ENCODE data around the gene IGFL3. TPM values are rescaled to one million over a fixed set of nuclear protein-coding genes. Genes with fewer than 3 reads are reported as not detected.

The IGFL3 gene
- total RNA-seq, 1 experiment from 2014 or later: not detected

- Histone ChIP-seq H4K5ac (ENCODE audit: insufficient read length, low read depth, low read length) (no peak overlapping the region), H4K20me1 (ENCODE audit: control insufficient read depth, insufficient read depth, insufficient read length) (no peaks in the 10 kb centered on the region), H3K9ac (ENCODE audit: extremely low read depth, insufficient read length, low read length) (no peak overlapping the region), H3K79me2 (ENCODE audit: insufficient read depth, low read length) (no peaks in the 10 kb centered on the region), H3K14ac (ENCODE audit: insufficient read depth, low read length) (no peak overlapping the region), H3K4me2 (ENCODE audit: insufficient read depth, insufficient read length, low read length) (no peak overlapping the region), H2BK15ac (ENCODE audit: low read depth, low read length) (no peak overlapping the region), H3T11ph (ENCODE audit: low read length) (no peak overlapping the region), H3K18ac (ENCODE audit: insufficient read length, low read depth, low read length) (no peak overlapping the region), H4K8ac (replicated peaks; ENCODE audit: insufficient read length, low read depth, low read length) (no peak overlapping the region), H3K79me1 (ENCODE audit: insufficient read depth, low read depth, low read length, poor library complexity, severe bottlenecking) (no peaks in the 10 kb centered on the region), H3K23ac (ENCODE audit: insufficient read length, low read depth, low read length) (no peak overlapping the region), H3K56ac (ENCODE audit: insufficient read length, low read depth, low read length) (no peak overlapping the region), H2BK20ac (ENCODE audit: low read depth, low read length, poor library complexity, severe bottlenecking) (no peak overlapping the region), H3K9me3 (ENCODE audit: control insufficient read depth, low read depth, low read length) (no peaks in the 10 kb centered on the region), H3K4me1 (ENCODE audit: insufficient read depth, low read length) (no peaks in the 10 kb centered on the region), H2BK12ac (ENCODE audit: insufficient read length, low read depth, low read length) (no peak overlapping the region), H2AFZ (ENCODE audit: low read length) (no peak overlapping the region), H2AK5ac (ENCODE audit: insufficient read length, low read length) (no peak overlapping the region), H3K27me3 (ENCODE audit: insufficient read depth, low read length) (no peaks in the 10 kb centered on the region), H3K23me2 (ENCODE audit: insufficient read length, low read depth, low read length, poor library complexity, severe bottlenecking) (no peaks in the 10 kb centered on the region), H2BK120ac (ENCODE audit: low read depth, low read length, poor library complexity, severe bottlenecking) (no peak overlapping the region), H3K4ac (ENCODE audit: low read depth, low read length) (no peak overlapping the region), H3K27ac (ENCODE audit: insufficient read length, low read depth, low read length) (no peak overlapping the region), H2BK5ac (ENCODE audit: insufficient read length, low read length) (no peak overlapping the region), H4K91ac (ENCODE audit: insufficient read length, low read depth, low read length) (no peak overlapping the region)
- Mint-ChIP-seq H3K9me3 (peaks cover 17 to 22% of the 10 kb centered on the region in 2 experiments), H3K27me3 (ENCODE audit: low read depth) (peaks cover 2% of the 10 kb centered on the region; the same call in 1 of the 2 replicates), H3K36me3 (ENCODE audit: insufficient read depth in 1 of 3, low read depth in 3 of 3) (peaks cover 0 to 21% (median 16%) of the 10 kb centered on the region in 3 experiments; a peak in 6 of 7 replicates), H3K27ac (no peak overlapping the region), H3K4me1 (no peaks in the 10 kb centered on the region), H3K4me3 (no peak overlapping the region)
- TF ChIP-seq CTCF (conservative IDR thresholded peaks at IDR 0.05): peak; percentile 28; the same call in 1 of the 3 replicates
- no peak for DNase-seq
- no CpG with 5 or more reads among the region's 8 CpGs for WGBS (ENCODE audit: extremely low coverage, insufficient read length, low lambda C conversion rate)
Measured at GRCh38 chr19:46173886-46174480, 49.5 kb upstream of the IGFL3 start.

Data from H9 (cell line).